ENCODE measurements around the gene USP3. TPM values are rescaled to one million over a fixed set of nuclear protein-coding genes. Genes with fewer than 3 reads are reported as not detected.

Gene USP3
- total RNA-seq, 2 donors from 2014 or later = 44.2 to 45.8 TPM

DNA sequence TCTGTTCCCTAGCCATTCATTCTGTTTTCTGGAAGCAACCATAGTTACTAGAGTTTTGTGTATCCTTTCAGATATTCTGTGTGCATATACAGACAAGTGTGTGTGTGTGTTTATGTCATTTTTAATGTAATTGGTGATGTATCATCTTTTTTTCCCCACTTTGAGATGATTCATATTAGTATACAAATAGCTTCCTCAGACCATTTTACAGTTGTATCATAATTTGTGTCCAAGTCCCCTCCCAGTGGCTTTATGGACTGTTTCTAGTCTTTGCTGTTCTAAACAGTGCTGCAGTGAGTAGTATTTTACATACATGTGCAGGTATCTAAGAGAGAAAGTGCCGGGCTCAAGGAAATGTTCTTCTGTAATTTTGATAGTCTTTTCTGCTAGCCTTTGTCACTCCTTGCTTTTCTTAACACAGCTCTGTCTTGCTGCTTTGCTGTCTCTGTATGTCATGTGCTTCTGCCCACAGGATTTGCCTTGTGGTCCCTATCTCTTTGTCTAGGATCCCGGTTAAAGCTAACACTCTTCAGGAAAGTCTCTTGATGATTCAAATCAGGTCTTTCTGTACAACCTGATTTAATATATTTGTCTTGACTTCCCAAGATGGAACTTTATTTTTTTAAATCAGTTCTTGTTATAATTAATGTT, 61.3 kb downstream of the USP3 start:
- 73% methylated on average over 2 of the region's 2 CpGs for WGBS
- Histone ChIP-seq H3K4me3 (no peak overlapping the region), H3K27me3 (replicated peaks; ENCODE audit: insufficient read depth) (no peaks in the 10 kb centered on the region), H3K4me1 (replicated peaks) (no peaks in the 10 kb centered on the region), H3K36me3 (peaks cover 0 to 6% of the 10 kb centered on the region in 2 donors), H3K27ac (no peak overlapping the region), H3K9me3 (no peaks in the 10 kb centered on the region)
- TF ChIP-seq POLR2A (IDR thresholded peaks at IDR 0.05) (no peak), POLR2AphosphoS5 (IDR thresholded peaks at IDR 0.05) (no peak)
- TF ChIP-seq, protein P1, sequence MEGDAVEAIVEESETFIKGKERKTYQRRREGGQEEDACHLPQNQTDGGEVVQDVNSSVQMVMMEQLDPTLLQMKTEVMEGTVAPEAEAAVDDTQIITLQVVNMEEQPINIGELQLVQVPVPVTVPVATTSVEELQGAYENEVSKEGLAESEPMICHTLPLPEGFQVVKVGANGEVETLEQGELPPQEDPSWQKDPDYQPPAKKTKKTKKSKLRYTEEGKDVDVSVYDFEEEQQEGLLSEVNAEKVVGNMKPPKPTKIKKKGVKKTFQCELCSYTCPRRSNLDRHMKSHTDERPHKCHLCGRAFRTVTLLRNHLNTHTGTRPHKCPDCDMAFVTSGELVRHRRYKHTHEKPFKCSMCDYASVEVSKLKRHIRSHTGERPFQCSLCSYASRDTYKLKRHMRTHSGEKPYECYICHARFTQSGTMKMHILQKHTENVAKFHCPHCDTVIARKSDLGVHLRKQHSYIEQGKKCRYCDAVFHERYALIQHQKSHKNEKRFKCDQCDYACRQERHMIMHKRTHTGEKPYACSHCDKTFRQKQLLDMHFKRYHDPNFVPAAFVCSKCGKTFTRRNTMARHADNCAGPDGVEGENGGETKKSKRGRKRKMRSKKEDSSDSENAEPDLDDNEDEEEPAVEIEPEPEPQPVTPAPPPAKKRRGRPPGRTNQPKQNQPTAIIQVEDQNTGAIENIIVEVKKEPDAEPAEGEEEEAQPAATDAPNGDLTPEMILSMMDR (IDR thresholded peaks at IDR 0.05) = no peak
- no peak for DNase-seq (ENCODE audit: low spot score)
- intact Hi-C loops (cut with DNase I) = no loop called here

DNA sequence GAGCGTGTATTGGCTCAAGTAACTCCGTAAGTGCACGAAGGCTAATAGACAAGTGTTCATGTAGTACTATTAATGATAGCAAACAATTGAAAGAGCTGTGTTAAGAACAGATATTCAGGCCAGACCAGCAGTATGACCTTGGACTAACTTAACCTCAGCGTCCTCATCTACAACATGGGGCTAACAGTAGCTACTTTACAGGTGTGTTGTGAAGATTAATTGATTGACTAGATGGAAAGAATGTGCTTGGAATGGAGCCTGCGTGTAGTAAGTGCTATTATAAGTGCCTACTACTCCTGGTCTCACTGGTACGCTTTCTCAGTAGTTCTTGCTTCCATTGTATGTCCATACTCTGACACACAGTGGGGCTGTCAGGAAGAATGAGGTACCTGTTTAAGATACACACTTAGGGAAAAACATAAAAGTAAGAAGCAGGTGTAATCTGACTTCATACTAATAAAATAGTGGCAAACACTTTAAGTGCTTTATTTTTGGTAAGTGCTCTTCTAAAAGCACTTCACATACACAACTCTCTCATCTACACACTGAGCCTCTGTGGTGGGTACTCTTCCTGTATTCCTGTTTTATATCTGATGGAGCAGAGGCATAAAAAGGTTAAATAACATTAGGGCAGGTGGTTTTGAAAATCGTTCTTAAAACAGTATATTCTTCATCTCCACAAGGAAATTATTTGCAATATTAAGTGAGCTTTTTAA, 68.5 kb downstream of the USP3 start:
- no peak overlapping the region for H3K27ac ChIP-seq
- no peak overlapping the region for H3K4me3 ChIP-seq
- no peaks in the 10 kb centered on the region for H3K27me3 ChIP-seq (replicated peaks; ENCODE audit: insufficient read depth)
- 89% methylated on average over 7 of the region's 7 CpGs for WGBS
- H3K36me3 ChIP-seq = no peaks in the 10 kb centered on the region
- H3K9me3 ChIP-seq = no peaks in the 10 kb centered on the region
- no peak for DNase-seq (ENCODE audit: low spot score)
- intact Hi-C loops (cut with DNase I) = no loop called here
- TF ChIP-seq POLR2A (IDR thresholded peaks at IDR 0.05) = no peak
- TF ChIP-seq POLR2AphosphoS5 (IDR thresholded peaks at IDR 0.05) = no peak
- TF ChIP-seq, protein P1 (IDR thresholded peaks at IDR 0.05) = no peak
- H3K4me1 ChIP-seq (replicated peaks) = no peaks in the 10 kb centered on the region

DNA sequence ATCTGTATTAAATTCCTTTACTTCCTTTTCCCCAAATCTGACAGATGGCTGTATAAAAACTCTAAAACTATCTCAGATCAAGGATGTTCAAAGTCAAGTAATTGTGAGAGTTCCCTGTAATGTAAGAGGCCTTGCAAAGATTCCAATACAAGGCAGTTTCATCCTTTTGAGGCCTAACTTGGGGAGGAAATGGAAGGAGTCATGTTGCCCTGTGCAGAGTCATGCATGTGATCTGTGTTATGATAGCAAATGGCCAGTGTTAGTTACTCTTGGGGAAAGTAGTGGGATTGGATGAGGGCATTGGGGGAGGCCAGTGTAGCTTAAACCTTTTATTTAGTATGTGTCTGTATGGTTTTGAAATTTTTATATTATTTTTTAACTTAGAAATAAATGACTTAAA, 69.1 kb downstream of the USP3 start:
- Histone ChIP-seq H3K27ac (no peak overlapping the region), H3K27me3 (replicated peaks; ENCODE audit: insufficient read depth) (no peaks in the 10 kb centered on the region), H3K4me3 (no peak overlapping the region), H3K4me1 (replicated peaks) (no peaks in the 10 kb centered on the region), H3K9me3 (no peaks in the 10 kb centered on the region), H3K36me3 (no peaks in the 10 kb centered on the region)
- intact Hi-C loops (cut with DNase I) = no loop called here
- TF ChIP-seq POLR2AphosphoS5 (IDR thresholded peaks at IDR 0.05) (no peak), POLR2A (IDR thresholded peaks at IDR 0.05) (no peak)
- TF ChIP-seq, protein P1 (IDR thresholded peaks at IDR 0.05) = no peak
- DNase-seq (ENCODE audit: low spot score) = no peak

DNA sequence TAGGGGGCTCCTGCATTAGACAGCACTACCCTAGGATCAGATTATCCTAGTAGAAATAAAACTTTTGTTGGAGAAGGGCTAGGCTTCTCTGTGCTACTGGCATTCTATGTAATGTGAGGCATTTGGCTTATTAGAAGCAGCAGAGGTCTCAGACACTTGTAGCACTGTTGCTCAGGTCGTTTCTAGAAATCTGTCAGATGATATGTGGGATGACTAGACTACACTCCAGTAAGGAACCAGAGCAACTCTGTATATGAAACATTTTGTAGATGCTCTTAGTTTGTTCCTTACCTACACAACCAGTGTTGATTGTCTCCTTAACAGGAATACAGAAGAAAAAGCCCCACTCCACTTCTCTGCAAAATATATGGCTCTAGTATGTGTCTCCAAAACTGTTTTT, 70.9 kb downstream of the USP3 start:
- Histone ChIP-seq H3K27me3 (replicated peaks; ENCODE audit: insufficient read depth) (no peaks in the 10 kb centered on the region), H3K4me1 (replicated peaks) (no peaks in the 10 kb centered on the region), H3K9me3 (no peaks in the 10 kb centered on the region), H3K27ac (no peak overlapping the region), H3K36me3 (no peaks in the 10 kb centered on the region), H3K4me3 (no peak overlapping the region)
- intact Hi-C loops (cut with DNase I) = no loop called here
- 50% methylated on average over 1 of the region's 1 CpG for WGBS
- TF ChIP-seq, protein P1 (IDR thresholded peaks at IDR 0.05) = no peak
- TF ChIP-seq POLR2AphosphoS5 (IDR thresholded peaks at IDR 0.05) (no peak), POLR2A (IDR thresholded peaks at IDR 0.05) (no peak)
- no peak for DNase-seq (ENCODE audit: low spot score)

DNA sequence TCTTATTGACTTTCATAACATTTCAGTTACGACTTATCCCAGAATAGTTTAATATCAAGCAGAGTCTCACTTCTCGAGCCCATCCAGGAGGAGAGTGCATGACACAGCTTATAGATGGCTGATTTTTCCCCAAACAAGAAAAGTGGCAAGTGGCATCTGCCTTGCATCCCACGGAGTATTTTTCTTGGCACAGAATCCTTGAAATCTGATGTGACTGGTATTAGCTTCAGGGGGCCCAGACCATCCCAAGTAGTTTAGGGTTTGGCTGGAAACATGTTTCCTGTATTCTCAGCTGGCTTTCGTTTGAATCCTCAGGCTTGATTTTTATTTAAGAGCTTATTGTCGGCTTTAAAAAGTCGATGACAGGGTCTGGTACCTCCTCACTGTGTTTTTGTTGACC, 72.0 kb downstream of the USP3 start:
- Histone ChIP-seq H3K27me3 (replicated peaks; ENCODE audit: insufficient read depth) (no peaks in the 10 kb centered on the region), H3K4me3 (no peak overlapping the region), H3K4me1 (replicated peaks) (no peaks in the 10 kb centered on the region), H3K36me3 (no peaks in the 10 kb centered on the region), H3K27ac (no peak overlapping the region), H3K9me3 (no peaks in the 10 kb centered on the region)
- WGBS = 60% methylated on average over 6 of the region's 6 CpGs
- DNase-seq (ENCODE audit: low spot score) = no peak
- intact Hi-C loops (cut with DNase I) = no loop called here
- no peak for TF ChIP-seq POLR2AphosphoS5 (IDR thresholded peaks at IDR 0.05)
- TF ChIP-seq, protein P1 (IDR thresholded peaks at IDR 0.05) = no peak
